ENCODE data around the gene TMEM132A. TPM values are rescaled to one million over a fixed set of nuclear protein-coding genes. Genes with fewer than 3 reads are reported as not detected.

The TMEM132A gene
- total RNA-seq, 1 experiment from 2014 or later, result 154 TPM

GRCh38 chr11:60897496-60897895, 26.8 kb upstream of the TMEM132A start:
- POLR2A ChIA-PET, result no interaction called here

GRCh38 chr11:60899046-60899936, 25.0 kb upstream of the TMEM132A start:
- H3K36me3 ChIP-seq (ENCODE audit: control insufficient read depth, insufficient read depth, low read length), result peaks cover 56% of the 10 kb centered on the region
- in situ Hi-C loops (cut with HindIII; ENCODE audit: low pct_unique_long_range_greater_than_20kb, low sequenced_read_pairs) (no loop called here), intact Hi-C loops (cut with micrococcal nuclease; ENCODE audit: unreplicated experiment) (loop anchor here (1.0 kb wide), 1 partner anchor 68 kb away; no protein-coding TSS in a partner anchor)
- H3K4me3 ChIP-seq (ENCODE audit: low read depth in 2 of 2, low read length in 2 of 2), result no peak overlapping the region
- CTCF ChIA-PET, result interaction anchor here (0.6 to 2.1 kb wide), 10 partner anchors 9 to 285 kb away, joined by 3 to 12 read pairs (median 3); partner anchors contain the start of gene TMEM109
- DNase-seq (ENCODE audit: low read depth, low spot score) (peak; percentile 64), ATAC-seq (peak; percentile 85)
- no peaks in the 10 kb centered on the region for H3K4me1 ChIP-seq (ENCODE audit: control insufficient read depth, insufficient read depth, low read length)
- no TSS peak for BruUV-seq (replicated peaks)
- H3K27me3 ChIP-seq (ENCODE audit: control insufficient read depth, insufficient read depth, low read length), result no peaks in the 10 kb centered on the region
- peak overlapping the region; percentile 56 for H3K27ac ChIP-seq (ENCODE audit: low read length)
- POLR2A ChIA-PET, result no interaction called here
- TF ChIP-seq SIN3A (IDR thresholded peaks at IDR 0.05; ENCODE audit: borderline replicate concordance, insufficient read depth, low read depth, low read length), result no peak
- peak; percentile 96 for TF ChIP-seq CTCF (IDR thresholded peaks at IDR 0.05)
- H3K9me3 ChIP-seq (ENCODE audit: control insufficient read depth, insufficient read depth, low read depth, low read length), result no peaks in the 10 kb centered on the region

More at GRCh38 chr11:60897496-60897895, 26.8 kb upstream of the TMEM132A start:
- in situ Hi-C loops (cut with HindIII; ENCODE audit: low pct_unique_long_range_greater_than_20kb, low sequenced_read_pairs), result no loop called here
- no peaks in the 10 kb centered on the region for H3K27me3 ChIP-seq (ENCODE audit: control insufficient read depth, insufficient read depth, low read length)
- BruUV-seq (replicated peaks), result no TSS peak
- CTCF ChIA-PET, result no interaction called here
- DNase-seq (ENCODE audit: low read depth, low spot score) (no peak), ATAC-seq (no peak)
- no peak overlapping the region for H3K27ac ChIP-seq (ENCODE audit: low read length)
- intact Hi-C loops (cut with micrococcal nuclease; ENCODE audit: unreplicated experiment), result no loop called here
- H3K4me3 ChIP-seq (ENCODE audit: low read depth in 2 of 2, low read length in 2 of 2), result no peak overlapping the region
- no peaks in the 10 kb centered on the region for H3K9me3 ChIP-seq (ENCODE audit: control insufficient read depth, insufficient read depth, low read depth, low read length)
- peaks cover 60% of the 10 kb centered on the region for H3K36me3 ChIP-seq (ENCODE audit: control insufficient read depth, insufficient read depth, low read length)
- no peaks in the 10 kb centered on the region for H3K4me1 ChIP-seq (ENCODE audit: control insufficient read depth, insufficient read depth, low read length)
- TF ChIP-seq TCF7L2 (IDR thresholded peaks at IDR 0.05; ENCODE audit: low read depth, low read length) (no peak), SIN3A (IDR thresholded peaks at IDR 0.05; ENCODE audit: borderline replicate concordance, insufficient read depth, low read depth, low read length) (no peak), CTCF (IDR thresholded peaks at IDR 0.05) (no peak), POLR2AphosphoS5 (IDR thresholded peaks at IDR 0.05; ENCODE audit: low read depth, low read length) (no peak), REST (IDR thresholded peaks at IDR 0.05; ENCODE audit: insufficient read depth in 1 of 2, low read depth in 2 of 2, low read length in 1 of 2) (no peak)

Data from Panc1 (cell line).